ENCODE results near the gene WWOX. TPM values are rescaled to one million over a fixed set of nuclear protein-coding genes. Genes with fewer than 3 reads are reported as not detected.

The WWOX gene
- total and polyA plus RNA-seq, 2 of the 8 experiments (the other 6 are each of a cell fraction or from before 2014, with no cell fraction given) = 5.4 to 16.7 TPM

- no peak overlapping the region for H3K4ac ChIP-seq (replicated peaks; ENCODE audit: insufficient read length, low read depth, low read length)
- H2AK5ac ChIP-seq (ENCODE audit: low read depth, low read length) = no peak overlapping the region
- no peak overlapping the region for H2BK15ac ChIP-seq (ENCODE audit: low read length)
- H4K91ac ChIP-seq (replicated peaks; ENCODE audit: insufficient read length, low read length) = no peak overlapping the region
- H2BK12ac ChIP-seq (ENCODE audit: low read depth, low read length) = no peak overlapping the region
- H3K4me1 ChIP-seq (replicated peaks in 1 of 4; ENCODE audit: control insufficient read depth in 3 of 4, insufficient read depth in 4 of 4, low read length in 3 of 4) = peaks cover 0 to 3% (median 0%) of the 10 kb centered on the region in 4 experiments; a peak in 1 of 7 replicates
- H4K5ac ChIP-seq (ENCODE audit: insufficient read length, low read depth, low read length) = no peak overlapping the region
- H3K23ac ChIP-seq (ENCODE audit: insufficient read length) = no peak overlapping the region
- no peak overlapping the region for H3K4me3 ChIP-seq (ENCODE audit: extremely low read depth in 1 of 4, insufficient read depth in 2 of 4, low read depth in 3 of 4, low read length in 4 of 4)
- H3K36me3 ChIP-seq (ENCODE audit: control insufficient read depth in 2 of 4, insufficient read depth in 4 of 4, low read length in 3 of 4) = no peaks in the 10 kb centered on the region
- H3K9me3 ChIP-seq (ENCODE audit: insufficient read depth in 2 of 2, low read depth in 1 of 2, low read length in 1 of 2) = no peaks in the 10 kb centered on the region
- H2AFZ ChIP-seq (ENCODE audit: low read length) = no peak overlapping the region
- H3K56ac ChIP-seq (replicated peaks; ENCODE audit: insufficient read length, low read depth, low read length) = no peak overlapping the region
- no peaks in the 10 kb centered on the region for H4K20me1 ChIP-seq (replicated peaks in 1 of 2; ENCODE audit: control insufficient read depth in 1 of 2, insufficient read depth in 2 of 2, low read length in 2 of 2)
- no peaks in the 10 kb centered on the region for H3K79me1 ChIP-seq (ENCODE audit: low read depth, low read length)
- H2BK20ac ChIP-seq (ENCODE audit: low read length) = no peak overlapping the region
- H3K23me2 ChIP-seq (ENCODE audit: low read depth, low read length) = no peaks in the 10 kb centered on the region
- no peak overlapping the region for H3K14ac ChIP-seq (ENCODE audit: insufficient read length)
- WGBS, 2 experiments (ENCODE audit: extremely low coverage in 1 of 2, insufficient coverage in 1 of 2, insufficient read length in 1 of 2, insufficient replicate concordance in 2 of 2, low coverage in 1 of 2, low lambda C conversion rate in 2 of 2, missing lambda C conversion rate in 1 of 2) = 95% methylated on average over 8 of the region's 9 CpGs; no CpG with 5 or more reads in 1 of the 2 experiments
- ChIA-PET POLR2A (ENCODE audit: partially characterized antibody) (no interaction called here), CTCF (ENCODE audit: partially characterized antibody) (no interaction called here)
- no peaks in the 10 kb centered on the region for H3K79me2 ChIP-seq (ENCODE audit: control insufficient read depth in 1 of 2, insufficient read depth in 2 of 2, low read length in 2 of 2)
- H2BK5ac ChIP-seq (ENCODE audit: low read depth, low read length) = no peak overlapping the region
- no peak overlapping the region for H3K27ac ChIP-seq (ENCODE audit: low read depth, low read length)
- H3K4me2 ChIP-seq (ENCODE audit: insufficient read depth in 1 of 2, low read depth in 2 of 2, low read length in 2 of 2) = no peak overlapping the region
- H3K9ac ChIP-seq (replicated peaks in 1 of 4; ENCODE audit: extremely low read depth in 1 of 4, low read depth in 3 of 4, low read length in 3 of 4) = no peak overlapping the region
- H4K8ac ChIP-seq (ENCODE audit: extremely low read depth, insufficient read depth, low read length) = no peak overlapping the region
- DNase-seq (ENCODE audit: low read depth in 1 of 2, low spot score in 2 of 2) (no peak), FAIRE-seq (no peak)
- H2BK120ac ChIP-seq (replicated peaks; ENCODE audit: low read depth, low read length) = no peak overlapping the region
- no peaks in the 10 kb centered on the region for H3K27me3 ChIP-seq (replicated peaks in 1 of 4; ENCODE audit: control insufficient read depth in 3 of 4, extremely low read depth in 1 of 4, insufficient read depth in 3 of 4, low read length in 3 of 4)
- H3K18ac ChIP-seq (ENCODE audit: extremely low read depth, low read length) = no peak overlapping the region
- TF ChIP-seq SP1 (IDR thresholded peaks at IDR 0.05; ENCODE audit: low read depth, low read length) = no peak
- no peak for TF ChIP-seq EP300 (IDR thresholded peaks at IDR 0.05; ENCODE audit: borderline replicate concordance in 1 of 2, low read depth in 2 of 2, low read length in 2 of 2)
- TF ChIP-seq CBX8 (IDR thresholded peaks at IDR 0.05; ENCODE audit: borderline replicate concordance, low read depth, low read length) = no peak
- no peak for TF ChIP-seq GTF2F1 (IDR thresholded peaks at IDR 0.05; ENCODE audit: borderline replicate concordance, low read depth, low read length)
- no peak for TF ChIP-seq TCF12 (IDR thresholded peaks at IDR 0.05; ENCODE audit: low read depth, low read length)
- TF ChIP-seq ZNF274 (IDR thresholded peaks at IDR 0.05; ENCODE audit: borderline replicate concordance, extremely low read depth, low read length) = no peak
- no peak for TF ChIP-seq SRF (IDR thresholded peaks at IDR 0.05; ENCODE audit: low read depth, low read length)
These were observed 559.8 kb downstream of the WWOX start for GRCh38 chr16:78659216-78659615.

All from H1 (cell line).